GM12875 (cell line): ENCODE results near the gene PHEX.

Source experiments
- H3K4me3 ChIP-seq: one replicate; pipeline ENCODE4 v1.5.1; 2011; ENCODE audit warnings: low read depth, low read length, control low read depth
- CTCF ChIP-seq: IDR thresholded peaks from 2 replicates; pipeline ENCODE4 v1.5.1; 2011; ENCODE audit warnings: low read depth, mild to moderate bottlenecking, control low read depth, inconsistent platforms, low read length, moderate library complexity, borderline replicate concordance; ENCODE audit not compliant: insufficient read depth

The PHEX gene

DNA sequence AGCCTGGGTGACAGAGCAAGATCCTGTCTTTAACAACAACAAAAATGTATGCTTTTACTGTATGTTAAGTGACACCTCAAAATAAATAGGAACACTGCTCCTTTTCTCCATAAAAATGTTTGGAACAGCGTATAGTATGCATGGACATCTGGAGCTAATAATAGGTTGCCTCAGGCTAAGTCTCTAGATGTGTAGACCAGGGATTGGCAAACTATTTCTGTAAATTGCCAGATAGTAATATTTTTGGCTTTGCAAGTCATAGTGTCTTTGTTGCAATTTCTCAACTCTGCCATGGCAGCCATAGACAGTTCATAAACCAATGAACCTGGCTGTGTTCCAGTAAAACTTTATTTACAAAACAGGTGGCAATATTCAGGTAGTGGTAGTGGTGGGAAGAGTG, 164.0 kb downstream of the PHEX start:
- TF ChIP-seq CTCF: no peak
- H3K4me3 ChIP-seq: no peak overlapping the region

- TF ChIP-seq CTCF: no peak
- H3K4me3 ChIP-seq: no peak overlapping the region
Measured at GRCh38 chrX:22202251-22202650, 170.1 kb downstream of the PHEX start.

GRCh38 chrX:22203186-22203585, 171.1 kb downstream of the PHEX start:
- H3K4me3 ChIP-seq: no peak overlapping the region
- TF ChIP-seq CTCF: no peak

DNA sequence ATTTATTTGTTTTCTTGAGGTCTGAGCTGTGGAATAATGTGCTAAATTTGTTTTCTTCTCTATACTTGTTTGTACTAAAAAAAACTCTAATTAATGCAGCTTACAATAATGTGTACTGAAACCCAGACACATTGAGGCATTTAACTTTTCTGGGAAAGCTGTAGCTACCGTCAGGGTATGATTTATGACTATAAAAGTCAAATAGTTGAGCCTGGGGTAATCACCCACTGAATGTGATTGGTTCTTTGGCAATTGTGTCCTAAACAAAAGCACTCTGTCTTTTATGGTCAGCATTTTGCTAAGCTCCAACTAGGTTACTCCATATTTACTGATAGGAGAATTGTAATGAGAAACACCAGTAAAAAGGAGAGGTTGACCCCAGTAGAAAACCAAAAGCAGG, 174.7 kb downstream of the PHEX start:
- H3K4me3 ChIP-seq: no peak overlapping the region
- no peak for TF ChIP-seq CTCF

DNA sequence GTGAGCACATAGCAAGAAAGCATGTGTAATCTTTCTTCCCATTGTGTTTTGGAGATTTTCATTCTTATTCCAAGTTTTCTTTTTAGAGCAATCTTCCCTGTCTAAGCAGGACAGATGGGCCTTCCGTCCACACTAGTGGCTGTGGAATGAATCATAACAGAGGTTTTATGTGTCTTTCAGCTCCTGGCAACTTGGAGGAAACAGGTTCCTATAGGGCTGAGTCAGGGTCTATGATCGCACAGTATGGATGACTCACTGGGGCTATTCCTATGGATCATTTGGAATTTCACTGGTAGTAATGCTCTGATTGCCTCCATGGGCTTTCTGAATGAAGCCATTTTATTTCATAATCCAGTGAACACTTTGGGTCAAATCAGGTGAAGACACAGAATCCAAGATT, 188.8 kb downstream of the PHEX start:
- no peak overlapping the region for H3K4me3 ChIP-seq
- TF ChIP-seq CTCF: no peak

DNA sequence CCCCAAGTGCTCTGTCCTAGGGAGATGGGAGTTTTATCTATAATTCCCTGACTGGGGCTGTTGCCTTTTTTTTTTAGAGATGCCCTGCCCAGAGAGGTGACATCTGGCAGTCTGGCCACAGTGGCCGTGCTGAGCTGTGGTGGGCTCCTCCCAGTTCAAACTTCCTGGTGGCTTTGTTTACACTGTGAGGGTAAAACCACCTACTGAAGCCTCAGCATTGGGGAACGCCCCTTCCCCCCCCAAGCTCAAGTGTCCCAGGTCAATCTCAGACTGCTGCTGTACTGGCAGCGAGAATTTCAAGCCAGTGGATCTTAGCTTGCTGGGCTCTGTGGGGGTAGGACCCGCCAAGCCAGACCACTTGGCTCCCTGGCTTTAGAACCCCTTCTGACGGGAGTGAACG, 202.3 kb downstream of the PHEX start:
- no peak overlapping the region for H3K4me3 ChIP-seq
- no peak for TF ChIP-seq CTCF

DNA sequence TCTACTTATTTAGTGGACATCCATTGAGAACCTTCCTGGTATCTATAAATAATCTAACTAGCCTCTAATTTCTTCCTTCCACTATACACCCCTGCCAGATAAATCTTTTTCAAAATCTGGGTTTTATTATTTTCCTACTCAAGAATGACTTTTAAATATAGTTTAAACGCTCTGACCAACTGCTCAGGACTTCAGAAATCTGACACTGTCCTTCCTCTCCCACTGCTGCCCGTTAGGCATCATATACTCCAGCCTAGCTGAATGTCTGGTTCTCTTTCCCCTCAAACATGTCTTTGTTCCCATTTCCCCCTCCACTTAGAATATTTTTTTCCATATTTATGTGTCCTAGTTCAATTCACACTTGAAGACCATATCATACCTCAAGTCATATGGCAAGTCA, 205.4 kb downstream of the PHEX start:
- no peak for TF ChIP-seq CTCF
- H3K4me3 ChIP-seq: no peak overlapping the region

DNA sequence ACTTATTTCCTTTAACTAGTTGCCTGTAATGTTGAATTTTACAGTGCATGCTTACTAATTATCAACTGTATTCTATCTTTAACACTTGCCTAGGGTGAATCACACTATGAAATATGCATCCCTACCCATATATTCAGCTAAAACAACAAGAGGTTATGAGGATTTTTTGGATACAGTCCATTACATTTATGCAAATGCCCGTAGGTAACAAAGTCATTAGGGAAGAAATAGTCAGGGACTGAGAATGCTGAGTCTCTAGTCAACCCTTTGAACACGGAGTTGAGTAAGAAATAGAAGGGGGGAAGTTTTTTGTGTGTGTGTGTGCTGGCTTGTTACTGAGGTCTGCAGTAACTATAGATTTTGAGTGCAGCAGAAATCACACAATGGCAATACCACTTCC, 214.5 kb downstream of the PHEX start:
- TF ChIP-seq CTCF: no peak
- H3K4me3 ChIP-seq: no peak overlapping the region
